ENCODE measurements around the gene MMP3.

DNA sequence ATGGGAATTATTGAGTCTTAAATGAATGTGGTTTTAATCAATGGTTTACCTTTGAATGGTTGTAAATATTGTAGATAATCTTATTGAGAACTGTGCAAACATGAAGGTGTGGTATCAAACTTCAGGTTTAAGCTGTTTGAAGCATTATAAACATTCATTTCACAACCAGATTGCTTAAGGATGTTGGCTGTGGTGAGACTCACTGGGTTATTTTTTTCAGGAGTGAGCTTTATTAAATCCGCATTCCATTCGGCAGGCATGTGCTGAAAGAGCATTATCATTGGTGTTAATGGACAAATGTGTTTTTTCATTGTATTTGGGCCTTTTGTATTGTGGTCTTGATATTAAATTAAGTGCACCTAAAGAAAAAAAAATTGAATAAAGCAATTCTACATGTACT lies 9.7 kb downstream of the MMP3 start:
- TF ChIP-seq, protein P1, sequence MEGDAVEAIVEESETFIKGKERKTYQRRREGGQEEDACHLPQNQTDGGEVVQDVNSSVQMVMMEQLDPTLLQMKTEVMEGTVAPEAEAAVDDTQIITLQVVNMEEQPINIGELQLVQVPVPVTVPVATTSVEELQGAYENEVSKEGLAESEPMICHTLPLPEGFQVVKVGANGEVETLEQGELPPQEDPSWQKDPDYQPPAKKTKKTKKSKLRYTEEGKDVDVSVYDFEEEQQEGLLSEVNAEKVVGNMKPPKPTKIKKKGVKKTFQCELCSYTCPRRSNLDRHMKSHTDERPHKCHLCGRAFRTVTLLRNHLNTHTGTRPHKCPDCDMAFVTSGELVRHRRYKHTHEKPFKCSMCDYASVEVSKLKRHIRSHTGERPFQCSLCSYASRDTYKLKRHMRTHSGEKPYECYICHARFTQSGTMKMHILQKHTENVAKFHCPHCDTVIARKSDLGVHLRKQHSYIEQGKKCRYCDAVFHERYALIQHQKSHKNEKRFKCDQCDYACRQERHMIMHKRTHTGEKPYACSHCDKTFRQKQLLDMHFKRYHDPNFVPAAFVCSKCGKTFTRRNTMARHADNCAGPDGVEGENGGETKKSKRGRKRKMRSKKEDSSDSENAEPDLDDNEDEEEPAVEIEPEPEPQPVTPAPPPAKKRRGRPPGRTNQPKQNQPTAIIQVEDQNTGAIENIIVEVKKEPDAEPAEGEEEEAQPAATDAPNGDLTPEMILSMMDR (IDR thresholded peaks at IDR 0.05 in 8 of 11, conservative IDR thresholded peaks at IDR 0.05 in 3 of 11), result no peak
- TF ChIP-seq POLR2AphosphoS5 (IDR thresholded peaks at IDR 0.05), result no peak

Data from spleen (tissue), 7 donors.